ENCODE results near the gene MAP2K5. TPM values are rescaled to one million over a fixed set of nuclear protein-coding genes. Genes with fewer than 3 reads are reported as not detected.

MAP2K5 gene
- total and polyA plus RNA-seq, 9 of the 15 experiments (the other 6 are each of a cell fraction or from before 2014, with no cell fraction given): 0.41 to 16.5 (median 7.5) TPM

GRCh38 chr15:67820992-67821783 lies 278.7 kb downstream of the MAP2K5 start (continued):
- TF ChIP-seq STAG1 (CRISPR knock-in tag; IDR thresholded peaks at IDR 0.05; ENCODE audit: borderline replicate concordance) (peak; percentile 27; the same call in 1 of the 2 replicates), TSC22D4 (tag; IDR thresholded peaks at IDR 0.05) (no peak), ZBTB7A (IDR thresholded peaks at IDR 0.05; ENCODE audit: borderline replicate concordance, control insufficient read depth, low read depth, low read length) (peak; percentile 61; the same call in 1 of the 2 replicates), ZNF511 (CRISPR knock-in tag; IDR thresholded peaks at IDR 0.05) (peak; percentile 70; the same call in 1 of the 2 replicates), CREM (IDR thresholded peaks at IDR 0.05; ENCODE audit: low read depth) (peak; percentile 47), TAF7 (tag; IDR thresholded peaks at IDR 0.05) (no peak)

- no peaks in the 10 kb centered on the region for H3K79me2 ChIP-seq (ENCODE audit: control insufficient read depth, insufficient read depth, low read length)
- peaks cover 35 to 68% of the 10 kb centered on the region in 2 experiments; a peak in 4 of 5 replicates for H3K27me3 ChIP-seq (ENCODE audit: control insufficient read depth in 2 of 2, insufficient read depth in 2 of 2, low read length in 2 of 2)
- no peak overlapping the region for H2AFZ ChIP-seq (ENCODE audit: low read depth, low read length)
- no TSS peak for BruUV-seq (replicated peaks)
- no peaks in the 10 kb centered on the region for H3K9me1 ChIP-seq (ENCODE audit: control insufficient read depth, insufficient read depth, low read length)
- no peak overlapping the region for H3K9ac ChIP-seq (ENCODE audit: insufficient read depth in 1 of 2, low read depth in 2 of 2, low read length in 2 of 2)
- FAIRE-seq (no peak), ATAC-seq (no peak), DNase-seq (ENCODE audit: extremely low read depth in 1 of 4, low spot score in 3 of 4) (no peak)
- POLR2A ChIA-PET: interaction anchor here (1.7 kb wide), 1 partner anchor 12 kb away, joined by 6 read pairs; no protein-coding TSS in a partner anchor
- in situ Hi-C loops (cut with MboI) (no loop called here), intact Hi-C loops (cut with micrococcal nuclease) (no loop called here)
- CTCF ChIA-PET (ENCODE audit: low intra/inter-chr PET ratio): interaction anchor here (0.6 kb wide), 1 partner anchor 300 kb away, joined by 4 read pairs; no protein-coding TSS in a partner anchor
- 34% methylated on average over 32 of the region's 43 CpGs for WGBS (ENCODE audit: insufficient coverage, low coverage, missing lambda C conversion rate)
- H3K9me3 ChIP-seq (replicated peaks; ENCODE audit: control insufficient read depth, insufficient read depth, low read depth, low read length): no peaks in the 10 kb centered on the region; the same call in none of the 2 replicates
- H3K27ac ChIP-seq (ENCODE audit: extremely low read depth, low read depth, low read length): no peak overlapping the region
- peaks cover 0 to 46% of the 10 kb centered on the region in 2 experiments; a peak in 2 of 5 replicates for H3K4me1 ChIP-seq (replicated peaks in 1 of 2; ENCODE audit: control insufficient read depth in 2 of 2, insufficient read depth in 2 of 2, low read length in 2 of 2)
- no peak overlapping the region for H3K4me2 ChIP-seq (ENCODE audit: insufficient read depth, low read length)
- H3K4me3 ChIP-seq: no peak overlapping the region
- no peaks in the 10 kb centered on the region for H3K36me3 ChIP-seq (ENCODE audit: control insufficient read depth, insufficient read depth, low read length)
- peaks cover 8% of the 10 kb centered on the region for H4K20me1 ChIP-seq (replicated peaks; ENCODE audit: control insufficient read depth, insufficient read depth, low read length)
- TF ChIP-seq SFPQ (IDR thresholded peaks at IDR 0.05; ENCODE audit: low read depth, low read length) (no peak), DMBX1 (CRISPR knock-in tag; IDR thresholded peaks at IDR 0.05; ENCODE audit: borderline replicate concordance) (no peak), RBM34 (IDR thresholded peaks at IDR 0.05; ENCODE audit: borderline replicate concordance, insufficient read depth, low read length) (no peak), STAG1 (CRISPR knock-in tag; IDR thresholded peaks at IDR 0.05; ENCODE audit: borderline replicate concordance) (no peak), ELK3 (CRISPR knock-in tag; IDR thresholded peaks at IDR 0.05) (no peak), MYNN (IDR thresholded peaks at IDR 0.05) (no peak), MYNN (CRISPR knock-in tag; IDR thresholded peaks at IDR 0.05) (no peak), MAFK (IDR thresholded peaks at IDR 0.05; ENCODE audit: low read length) (no peak), XRCC3 (IDR thresholded peaks at IDR 0.05) (no peak), RBM15 (IDR thresholded peaks at IDR 0.05; ENCODE audit: insufficient read depth, low read length) (no peak)
Observed at GRCh38 chr15:67821784-67822440, 279.4 kb downstream of the MAP2K5 start.
